GM23338 (cell line): ENCODE measurements around the gene P4HA3.

Experiments used
- EZH2 ChIP-seq: fragments of 200-600 bp; sonication (generic); IDR thresholded peaks from one replicate; pipeline ENCODE4 v1.8.0; 2017; ENCODE audit warnings: antibody characterized with exemption, mild to moderate bottlenecking, low read depth; ENCODE audit not compliant: unreplicated experiment
- EZH2phosphoT487 ChIP-seq: fragments of 200-600 bp; sonication (generic); IDR thresholded peaks from one replicate; pipeline ENCODE4 v1.8.1; 2018; ENCODE audit warnings: antibody characterized with exemption; ENCODE audit not compliant: unreplicated experiment
- POLR2AphosphoS5 ChIP-seq: IDR thresholded peaks from 2 replicates; pipeline ENCODE4 v1.6.1; 2016; ENCODE audit warnings: antibody characterized with exemption, low read depth
- TF ChIP-seq, protein P1 (sequence below): IDR thresholded peaks from 2 replicates; pipeline ENCODE4 v1.6.1; 2016; ENCODE audit warnings: antibody characterized with exemption
- TF ChIP-seq, protein P2 (sequence below), 2 experiments: fragments of 200-600 bp in 1 of 2; sonication (generic) in 1 of 2; conservative IDR thresholded peaks; 2 replicates each; pipeline versions ENCODE4 v1.5.1 to v1.6.1; 2016 to 2017; ENCODE audit warnings: antibody characterized with exemption in 2 of 2, low read depth in 2 of 2, mild to moderate bottlenecking in 2 of 2, moderate library complexity in 1 of 2
- TF ChIP-seq, protein P3 (sequence below): fragments of 250-450 bp; sonication (Bioruptor Pico); IDR thresholded peaks from 2 replicates; pipeline ENCODE4 v1.5.0; 2020; ENCODE audit warnings: mild to moderate bottlenecking, moderate library complexity
- TF ChIP-seq, protein P4 (sequence below): IDR thresholded peaks from one replicate; pipeline ENCODE4 v1.6.1; 2018; ENCODE audit warnings: antibody characterized with exemption; ENCODE audit not compliant: unreplicated experiment

DNA sequence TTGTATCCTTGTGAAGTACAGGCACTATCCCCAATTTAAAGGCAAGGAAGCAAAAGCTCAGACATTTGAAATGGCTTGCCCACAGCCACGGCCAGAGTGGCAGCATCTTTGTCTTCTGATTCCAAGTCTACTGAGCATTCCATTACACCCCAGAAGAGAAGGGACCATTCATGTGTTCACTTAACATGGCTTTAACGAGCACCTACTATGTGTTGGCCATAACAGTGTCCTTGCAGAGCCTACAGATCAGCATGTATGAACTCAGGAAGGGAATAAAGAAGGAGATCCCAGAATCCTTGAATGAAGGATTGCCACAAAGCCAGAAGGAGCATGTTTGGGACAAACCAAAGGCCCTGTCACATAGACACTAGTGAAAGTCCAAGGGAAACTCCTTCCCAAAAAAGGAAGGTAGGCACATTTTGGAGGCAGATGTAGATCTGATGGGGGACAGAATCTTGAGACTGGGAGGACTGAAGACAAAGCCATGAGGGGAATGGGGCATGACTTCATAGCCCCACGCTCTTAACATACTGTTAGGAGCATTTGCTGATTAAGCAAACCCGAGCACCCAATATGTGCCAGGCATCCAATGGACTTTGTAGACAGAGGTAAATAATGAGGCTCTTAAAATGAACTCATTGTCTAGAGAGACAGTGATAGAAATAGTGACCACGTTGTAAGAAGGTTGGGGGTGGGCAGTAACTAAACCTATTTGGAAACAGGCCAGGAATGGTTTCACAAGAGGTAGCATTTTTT is 54.9 kb downstream of the P4HA3 start:
- TF ChIP-seq EZH2phosphoT487: no peak
- TF ChIP-seq, protein P1, sequence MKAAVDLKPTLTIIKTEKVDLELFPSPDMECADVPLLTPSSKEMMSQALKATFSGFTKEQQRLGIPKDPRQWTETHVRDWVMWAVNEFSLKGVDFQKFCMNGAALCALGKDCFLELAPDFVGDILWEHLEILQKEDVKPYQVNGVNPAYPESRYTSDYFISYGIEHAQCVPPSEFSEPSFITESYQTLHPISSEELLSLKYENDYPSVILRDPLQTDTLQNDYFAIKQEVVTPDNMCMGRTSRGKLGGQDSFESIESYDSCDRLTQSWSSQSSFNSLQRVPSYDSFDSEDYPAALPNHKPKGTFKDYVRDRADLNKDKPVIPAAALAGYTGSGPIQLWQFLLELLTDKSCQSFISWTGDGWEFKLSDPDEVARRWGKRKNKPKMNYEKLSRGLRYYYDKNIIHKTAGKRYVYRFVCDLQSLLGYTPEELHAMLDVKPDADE: no peak
- TF ChIP-seq, protein P2, sequence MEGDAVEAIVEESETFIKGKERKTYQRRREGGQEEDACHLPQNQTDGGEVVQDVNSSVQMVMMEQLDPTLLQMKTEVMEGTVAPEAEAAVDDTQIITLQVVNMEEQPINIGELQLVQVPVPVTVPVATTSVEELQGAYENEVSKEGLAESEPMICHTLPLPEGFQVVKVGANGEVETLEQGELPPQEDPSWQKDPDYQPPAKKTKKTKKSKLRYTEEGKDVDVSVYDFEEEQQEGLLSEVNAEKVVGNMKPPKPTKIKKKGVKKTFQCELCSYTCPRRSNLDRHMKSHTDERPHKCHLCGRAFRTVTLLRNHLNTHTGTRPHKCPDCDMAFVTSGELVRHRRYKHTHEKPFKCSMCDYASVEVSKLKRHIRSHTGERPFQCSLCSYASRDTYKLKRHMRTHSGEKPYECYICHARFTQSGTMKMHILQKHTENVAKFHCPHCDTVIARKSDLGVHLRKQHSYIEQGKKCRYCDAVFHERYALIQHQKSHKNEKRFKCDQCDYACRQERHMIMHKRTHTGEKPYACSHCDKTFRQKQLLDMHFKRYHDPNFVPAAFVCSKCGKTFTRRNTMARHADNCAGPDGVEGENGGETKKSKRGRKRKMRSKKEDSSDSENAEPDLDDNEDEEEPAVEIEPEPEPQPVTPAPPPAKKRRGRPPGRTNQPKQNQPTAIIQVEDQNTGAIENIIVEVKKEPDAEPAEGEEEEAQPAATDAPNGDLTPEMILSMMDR (conservative IDR thresholded peaks at IDR 0.05; ENCODE audit: low read depth in 2 of 2): no peak
- TF ChIP-seq POLR2AphosphoS5: no peak
- TF ChIP-seq, protein P3, sequence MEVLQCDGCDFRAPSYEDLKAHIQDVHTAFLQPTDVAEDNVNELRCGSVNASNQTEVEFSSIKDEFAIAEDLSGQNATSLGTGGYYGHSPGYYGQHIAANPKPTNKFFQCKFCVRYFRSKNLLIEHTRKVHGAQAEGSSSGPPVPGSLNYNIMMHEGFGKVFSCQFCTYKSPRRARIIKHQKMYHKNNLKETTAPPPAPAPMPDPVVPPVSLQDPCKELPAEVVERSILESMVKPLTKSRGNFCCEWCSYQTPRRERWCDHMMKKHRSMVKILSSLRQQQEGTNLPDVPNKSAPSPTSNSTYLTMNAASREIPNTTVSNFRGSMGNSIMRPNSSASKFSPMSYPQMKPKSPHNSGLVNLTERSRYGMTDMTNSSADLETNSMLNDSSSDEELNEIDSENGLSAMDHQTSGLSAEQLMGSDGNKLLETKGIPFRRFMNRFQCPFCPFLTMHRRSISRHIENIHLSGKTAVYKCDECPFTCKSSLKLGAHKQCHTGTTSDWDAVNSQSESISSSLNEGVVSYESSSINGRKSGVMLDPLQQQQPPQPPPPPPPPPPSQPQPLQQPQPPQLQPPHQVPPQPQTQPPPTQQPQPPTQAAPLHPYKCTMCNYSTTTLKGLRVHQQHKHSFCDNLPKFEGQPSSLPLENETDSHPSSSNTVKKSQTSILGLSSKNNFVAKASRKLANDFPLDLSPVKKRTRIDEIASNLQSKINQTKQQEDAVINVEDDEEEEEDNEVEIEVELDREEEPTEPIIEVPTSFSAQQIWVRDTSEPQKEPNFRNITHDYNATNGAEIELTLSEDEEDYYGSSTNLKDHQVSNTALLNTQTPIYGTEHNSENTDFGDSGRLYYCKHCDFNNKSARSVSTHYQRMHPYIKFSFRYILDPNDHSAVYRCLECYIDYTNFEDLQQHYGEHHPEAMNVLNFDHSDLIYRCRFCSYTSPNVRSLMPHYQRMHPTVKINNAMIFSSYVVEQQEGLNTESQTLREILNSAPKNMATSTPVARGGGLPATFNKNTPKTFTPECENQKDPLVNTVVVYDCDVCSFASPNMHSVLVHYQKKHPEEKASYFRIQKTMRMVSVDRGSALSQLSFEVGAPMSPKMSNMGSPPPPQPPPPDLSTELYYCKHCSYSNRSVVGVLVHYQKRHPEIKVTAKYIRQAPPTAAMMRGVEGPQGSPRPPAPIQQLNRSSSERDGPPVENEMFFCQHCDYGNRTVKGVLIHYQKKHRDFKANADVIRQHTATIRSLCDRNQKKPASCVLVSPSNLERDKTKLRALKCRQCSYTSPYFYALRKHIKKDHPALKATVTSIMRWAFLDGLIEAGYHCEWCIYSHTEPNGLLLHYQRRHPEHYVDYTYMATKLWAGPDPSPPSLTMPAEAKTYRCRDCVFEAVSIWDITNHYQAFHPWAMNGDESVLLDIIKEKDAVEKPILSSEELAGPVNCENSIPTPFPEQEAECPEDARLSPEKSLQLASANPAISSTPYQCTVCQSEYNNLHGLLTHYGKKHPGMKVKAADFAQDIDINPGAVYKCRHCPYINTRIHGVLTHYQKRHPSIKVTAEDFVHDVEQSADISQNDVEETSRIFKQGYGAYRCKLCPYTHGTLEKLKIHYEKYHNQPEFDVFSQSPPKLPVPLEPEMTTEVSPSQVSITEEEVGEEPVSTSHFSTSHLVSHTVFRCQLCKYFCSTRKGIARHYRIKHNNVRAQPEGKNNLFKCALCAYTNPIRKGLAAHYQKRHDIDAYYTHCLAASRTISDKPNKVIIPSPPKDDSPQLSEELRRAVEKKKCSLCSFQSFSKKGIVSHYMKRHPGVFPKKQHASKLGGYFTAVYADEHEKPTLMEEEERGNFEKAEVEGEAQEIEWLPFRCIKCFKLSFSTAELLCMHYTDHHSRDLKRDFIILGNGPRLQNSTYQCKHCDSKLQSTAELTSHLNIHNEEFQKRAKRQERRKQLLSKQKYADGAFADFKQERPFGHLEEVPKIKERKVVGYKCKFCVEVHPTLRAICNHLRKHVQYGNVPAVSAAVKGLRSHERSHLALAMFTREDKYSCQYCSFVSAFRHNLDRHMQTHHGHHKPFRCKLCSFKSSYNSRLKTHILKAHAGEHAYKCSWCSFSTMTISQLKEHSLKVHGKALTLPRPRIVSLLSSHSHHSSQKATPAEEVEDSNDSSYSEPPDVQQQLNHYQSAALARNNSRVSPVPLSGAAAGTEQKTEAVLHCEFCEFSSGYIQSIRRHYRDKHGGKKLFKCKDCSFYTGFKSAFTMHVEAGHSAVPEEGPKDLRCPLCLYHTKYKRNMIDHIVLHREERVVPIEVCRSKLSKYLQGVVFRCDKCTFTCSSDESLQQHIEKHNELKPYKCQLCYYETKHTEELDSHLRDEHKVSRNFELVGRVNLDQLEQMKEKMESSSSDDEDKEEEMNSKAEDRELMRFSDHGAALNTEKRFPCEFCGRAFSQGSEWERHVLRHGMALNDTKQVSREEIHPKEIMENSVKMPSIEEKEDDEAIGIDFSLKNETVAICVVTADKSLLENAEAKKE (CRISPR knock-in tag): no peak
- TF ChIP-seq EZH2: no peak
- TF ChIP-seq, protein P4, sequence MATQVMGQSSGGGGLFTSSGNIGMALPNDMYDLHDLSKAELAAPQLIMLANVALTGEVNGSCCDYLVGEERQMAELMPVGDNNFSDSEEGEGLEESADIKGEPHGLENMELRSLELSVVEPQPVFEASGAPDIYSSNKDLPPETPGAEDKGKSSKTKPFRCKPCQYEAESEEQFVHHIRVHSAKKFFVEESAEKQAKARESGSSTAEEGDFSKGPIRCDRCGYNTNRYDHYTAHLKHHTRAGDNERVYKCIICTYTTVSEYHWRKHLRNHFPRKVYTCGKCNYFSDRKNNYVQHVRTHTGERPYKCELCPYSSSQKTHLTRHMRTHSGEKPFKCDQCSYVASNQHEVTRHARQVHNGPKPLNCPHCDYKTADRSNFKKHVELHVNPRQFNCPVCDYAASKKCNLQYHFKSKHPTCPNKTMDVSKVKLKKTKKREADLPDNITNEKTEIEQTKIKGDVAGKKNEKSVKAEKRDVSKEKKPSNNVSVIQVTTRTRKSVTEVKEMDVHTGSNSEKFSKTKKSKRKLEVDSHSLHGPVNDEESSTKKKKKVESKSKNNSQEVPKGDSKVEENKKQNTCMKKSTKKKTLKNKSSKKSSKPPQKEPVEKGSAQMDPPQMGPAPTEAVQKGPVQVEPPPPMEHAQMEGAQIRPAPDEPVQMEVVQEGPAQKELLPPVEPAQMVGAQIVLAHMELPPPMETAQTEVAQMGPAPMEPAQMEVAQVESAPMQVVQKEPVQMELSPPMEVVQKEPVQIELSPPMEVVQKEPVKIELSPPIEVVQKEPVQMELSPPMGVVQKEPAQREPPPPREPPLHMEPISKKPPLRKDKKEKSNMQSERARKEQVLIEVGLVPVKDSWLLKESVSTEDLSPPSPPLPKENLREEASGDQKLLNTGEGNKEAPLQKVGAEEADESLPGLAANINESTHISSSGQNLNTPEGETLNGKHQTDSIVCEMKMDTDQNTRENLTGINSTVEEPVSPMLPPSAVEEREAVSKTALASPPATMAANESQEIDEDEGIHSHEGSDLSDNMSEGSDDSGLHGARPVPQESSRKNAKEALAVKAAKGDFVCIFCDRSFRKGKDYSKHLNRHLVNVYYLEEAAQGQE: no peak
